Immature natural killer cell (primary cell): ENCODE data around the gene PSME3. TPM values are rescaled to one million over a fixed set of nuclear protein-coding genes. Genes with fewer than 3 reads are reported as not detected.

ENCODE experiments used
- DNase-seq, 3 donors: peaks; one replicate each; pipeline ENCODE4 v3.0.0; 2022; ENCODE audit warnings: mixed read lengths in 1 of 3
- H3K27ac Mint-ChIP-seq, 6 donors: one replicate each; pipeline ENCODE4 v1.8.0; 2020; ENCODE audit warnings: mixed read lengths in 6 of 6, mild to moderate bottlenecking in 5 of 6, inconsistent platforms in 4 of 6, moderate library complexity in 3 of 6
- H3K27me3 Mint-ChIP-seq, 3 donors: one replicate each; pipeline ENCODE4 v1.8.0; 2020 to 2021; ENCODE audit warnings: low read depth in 3 of 3, mild to moderate bottlenecking in 3 of 3, mixed read lengths in 3 of 3, moderate library complexity in 3 of 3, inconsistent platforms in 1 of 3
- H3K36me3 Mint-ChIP-seq, 3 donors: one replicate each; pipeline ENCODE4 v1.8.0; 2020; ENCODE audit warnings: mixed read lengths in 3 of 3, inconsistent platforms in 2 of 3, mild to moderate bottlenecking in 2 of 3
- H3K4me1 Mint-ChIP-seq, 2 donors: one replicate each; pipeline ENCODE4 v1.8.0; 2020; ENCODE audit warnings: inconsistent platforms in 2 of 2, mild to moderate bottlenecking in 2 of 2, mixed read lengths in 2 of 2, moderate library complexity in 1 of 2
- H3K4me3 Mint-ChIP-seq, 5 donors: one replicate each; pipeline ENCODE4 v1.8.0; 2020; ENCODE audit warnings: mild to moderate bottlenecking in 5 of 5, mixed read lengths in 5 of 5, inconsistent platforms in 3 of 5, moderate library complexity in 3 of 5
- H3K9me3 Mint-ChIP-seq, 6 donors: one replicate each; pipeline ENCODE4 v1.8.0; 2020; ENCODE audit warnings: mild to moderate bottlenecking in 6 of 6, mixed read lengths in 6 of 6, inconsistent platforms in 4 of 6, moderate library complexity in 3 of 6
- polyA plus RNA-seq, 3 donors: library from polyadenylated mRNA; unstranded; fragments of 300-500 nt; fragmentation: Illumina TruSeq; gene quantifications; one replicate each; pipeline ENCODE4 v1.2.3, GENCODE V29; 2021

The PSME3 gene
- polyA plus RNA-seq, 3 donors from 2014 or later: 122 to 200 (median 161) TPM

DNA sequence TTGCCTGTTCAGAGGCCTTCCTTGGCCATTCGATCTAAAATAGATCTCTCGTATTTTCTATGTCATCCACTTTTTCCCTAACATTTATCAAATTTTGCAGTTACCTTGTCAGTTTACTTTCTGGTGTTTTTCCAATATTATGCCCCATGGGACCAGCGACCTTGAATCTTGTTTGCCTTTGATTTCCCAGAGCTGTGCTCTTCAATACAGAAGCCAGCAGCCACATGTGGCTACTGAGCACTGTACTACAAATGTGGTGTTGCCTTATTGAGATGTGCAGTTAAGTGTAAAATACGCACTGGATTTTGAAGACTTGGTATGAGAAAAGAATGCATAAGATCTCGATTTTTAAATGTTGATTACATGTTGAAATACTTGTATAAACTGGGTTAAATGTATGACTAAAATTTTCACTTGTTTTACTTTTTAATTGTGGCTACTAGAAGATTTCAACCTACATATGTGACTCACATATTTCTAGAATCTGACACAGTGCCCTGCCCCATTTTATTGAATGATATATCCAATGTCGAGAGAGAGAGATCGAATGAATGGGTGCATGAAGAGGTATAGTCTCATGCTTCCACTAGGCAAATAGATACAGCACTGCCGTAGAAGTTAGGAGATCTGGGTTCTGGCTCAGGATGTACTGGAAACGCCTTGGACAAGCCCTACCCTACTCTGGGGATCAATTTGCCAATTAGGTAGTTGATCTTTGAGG is 824 bp upstream of the PSME3 start:
- peaks cover 0 to 17% (median 10%) of the 10 kb centered on the region in 3 donors for H3K27me3 Mint-ChIP-seq
- peak overlapping the region; percentile 98 to 99 (median 98) for H3K27ac Mint-ChIP-seq
- H3K4me3 Mint-ChIP-seq: peak overlapping the region; percentile 94 to 98 (median 97)
- no peaks in the 10 kb centered on the region for H3K9me3 Mint-ChIP-seq
- H3K4me1 Mint-ChIP-seq: peaks cover 23 to 24% of the 10 kb centered on the region in 2 donors
- H3K36me3 Mint-ChIP-seq: peaks cover 0 to 1% (median 0%) of the 10 kb centered on the region in 3 donors
- DNase-seq: no peak

DNA sequence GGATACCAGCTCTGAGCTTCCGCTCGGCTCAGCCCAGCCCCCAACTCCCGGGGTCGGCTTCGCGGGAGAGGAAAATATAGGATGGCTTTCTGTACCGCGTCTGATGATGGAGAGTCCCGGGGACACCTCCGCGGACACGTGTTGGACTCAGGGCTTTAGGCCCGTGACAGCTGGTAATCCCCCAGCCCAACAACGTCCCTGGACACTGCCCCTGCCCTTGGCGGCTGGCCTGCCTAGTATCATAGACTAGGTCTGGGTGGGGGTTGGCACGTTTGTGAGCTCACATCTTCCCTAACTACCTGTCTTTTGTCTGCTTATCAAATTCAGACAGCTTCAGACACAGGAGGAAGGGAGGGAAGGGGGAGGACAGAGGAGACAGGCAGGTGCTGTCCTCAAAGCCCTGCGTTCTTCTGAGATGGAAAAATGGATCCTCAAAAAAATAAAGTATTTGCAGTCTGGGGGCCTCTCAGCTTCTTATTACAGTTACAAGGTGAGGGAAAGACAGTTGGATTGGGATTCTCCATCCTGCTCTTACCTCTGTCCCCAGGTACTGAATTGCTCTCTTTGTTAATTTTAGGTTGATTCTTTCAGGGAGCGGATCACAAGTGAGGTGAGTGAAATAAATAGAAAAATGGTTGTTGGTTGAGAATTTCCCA is 698 bp downstream of the PSME3 start:
- Mint-ChIP-seq H3K36me3 (peaks cover 7 to 15% (median 8%) of the 10 kb centered on the region in 3 donors), H3K9me3 (no peaks in the 10 kb centered on the region), H3K4me3 (peak overlapping the region; percentile 94 to 98 (median 97)), H3K4me1 (peaks cover 23 to 24% of the 10 kb centered on the region in 2 donors), H3K27me3 (peaks cover 0 to 13% (median 7%) of the 10 kb centered on the region in 3 donors), H3K27ac (peak overlapping the region; percentile 98 to 99 (median 98))
- DNase-seq: no peak

DNA sequence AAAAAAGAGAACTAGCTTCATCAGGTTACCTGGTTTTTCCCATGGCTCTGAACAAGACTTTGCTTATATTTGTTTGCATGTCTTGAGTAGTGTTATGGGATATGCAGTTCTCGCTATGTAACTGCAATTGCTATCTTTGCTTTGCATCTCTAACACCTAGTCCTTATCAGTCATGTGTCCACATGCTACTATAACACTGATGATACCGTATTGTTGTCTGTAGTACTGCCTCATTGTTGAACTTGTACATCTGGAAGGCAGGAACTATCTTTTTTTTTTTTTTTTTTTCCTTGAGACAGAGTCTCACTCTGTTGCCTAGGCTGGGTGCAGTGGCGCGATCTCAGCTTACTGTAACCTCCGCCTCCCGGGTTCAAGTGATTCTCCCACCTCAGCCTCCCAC is 2.5 kb downstream of the PSME3 start:
- H3K27me3 Mint-ChIP-seq: peaks cover 0 to 11% (median 7%) of the 10 kb centered on the region in 3 donors
- peaks cover 14 to 22% (median 15%) of the 10 kb centered on the region in 3 donors for H3K36me3 Mint-ChIP-seq
- no peak overlapping the region for H3K4me3 Mint-ChIP-seq
- no peak overlapping the region for H3K27ac Mint-ChIP-seq
- H3K9me3 Mint-ChIP-seq: no peaks in the 10 kb centered on the region
- H3K4me1 Mint-ChIP-seq: peaks cover 23 to 24% of the 10 kb centered on the region in 2 donors
- DNase-seq: no peak

DNA sequence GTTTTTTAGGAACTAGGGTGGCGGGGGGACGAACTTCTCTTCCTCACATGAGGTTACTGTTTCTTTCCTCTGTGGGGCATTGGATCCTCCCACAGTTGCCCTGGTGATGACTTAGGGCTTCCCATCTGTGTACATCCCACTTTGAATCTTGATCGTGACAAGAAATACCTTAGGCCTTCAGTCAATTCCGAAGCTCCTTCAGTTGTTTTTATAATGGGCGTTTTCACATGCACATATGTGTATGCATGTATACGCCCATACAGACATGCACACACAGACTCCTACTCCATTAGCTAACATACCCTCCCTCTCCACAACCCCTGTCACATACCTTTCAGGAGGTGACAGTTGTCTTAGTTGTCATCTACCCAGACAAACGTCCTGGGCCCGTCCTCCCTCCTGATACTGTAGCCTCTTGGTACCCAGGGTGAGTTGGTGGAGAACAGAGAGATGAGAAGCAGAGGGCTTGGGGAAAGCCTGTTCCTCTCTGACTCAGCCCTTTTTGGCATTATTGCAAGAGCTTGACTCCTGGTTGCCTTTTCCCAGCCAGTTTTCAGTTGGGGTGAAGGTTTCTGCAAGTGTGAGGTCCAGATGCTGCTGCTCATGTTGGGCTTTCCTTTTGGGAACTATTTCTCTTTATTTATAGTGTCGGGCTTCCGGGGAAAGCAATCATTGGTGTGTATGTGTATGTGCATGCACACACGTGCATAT is 8.9 kb downstream of the PSME3 start:
- Mint-ChIP-seq H3K9me3 (no peaks in the 10 kb centered on the region), H3K4me3 (no peak overlapping the region), H3K4me1 (peaks cover 8 to 19% of the 10 kb centered on the region in 2 donors), H3K27me3 (no peaks in the 10 kb centered on the region), H3K27ac (no peak overlapping the region), H3K36me3 (peaks cover 14 to 48% (median 35%) of the 10 kb centered on the region in 3 donors)
- no peak for DNase-seq

DNA sequence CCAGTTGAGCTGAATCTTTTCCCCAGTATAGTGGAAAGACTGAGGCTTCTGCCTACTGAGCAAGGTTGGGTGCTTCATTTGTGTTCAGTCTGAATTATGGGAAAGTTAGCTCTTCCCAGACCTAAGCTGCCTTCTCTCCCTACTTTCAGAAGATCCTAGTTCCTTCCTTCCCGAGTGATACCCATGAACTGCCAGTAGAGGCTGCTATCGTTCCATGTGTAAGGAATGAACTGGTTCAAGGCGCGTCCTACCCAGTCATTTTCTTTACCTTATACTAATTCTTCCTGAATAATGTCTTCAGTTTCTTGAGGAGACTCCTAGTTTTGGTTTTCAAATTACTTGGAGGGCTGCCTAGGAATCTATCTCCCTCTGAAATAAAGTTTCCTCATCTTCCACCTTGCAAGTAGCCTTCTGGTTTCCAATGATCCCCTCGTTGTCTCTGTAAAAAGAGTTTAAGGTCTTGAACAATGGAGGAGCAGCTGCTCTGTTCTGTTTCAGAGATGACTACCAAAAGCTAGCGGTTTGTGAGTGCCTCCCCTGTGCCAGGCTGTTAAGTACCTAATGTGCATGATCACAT is 10.2 kb downstream of the PSME3 start:
- Mint-ChIP-seq H3K27me3 (no peaks in the 10 kb centered on the region), H3K4me1 (peaks cover 8 to 22% of the 10 kb centered on the region in 2 donors), H3K36me3 (peaks cover 8 to 37% (median 31%) of the 10 kb centered on the region in 3 donors), H3K4me3 (no peak overlapping the region), H3K9me3 (no peaks in the 10 kb centered on the region), H3K27ac (no peak overlapping the region)
- DNase-seq: peak in 1 of 3 donors; percentile 12

DNA sequence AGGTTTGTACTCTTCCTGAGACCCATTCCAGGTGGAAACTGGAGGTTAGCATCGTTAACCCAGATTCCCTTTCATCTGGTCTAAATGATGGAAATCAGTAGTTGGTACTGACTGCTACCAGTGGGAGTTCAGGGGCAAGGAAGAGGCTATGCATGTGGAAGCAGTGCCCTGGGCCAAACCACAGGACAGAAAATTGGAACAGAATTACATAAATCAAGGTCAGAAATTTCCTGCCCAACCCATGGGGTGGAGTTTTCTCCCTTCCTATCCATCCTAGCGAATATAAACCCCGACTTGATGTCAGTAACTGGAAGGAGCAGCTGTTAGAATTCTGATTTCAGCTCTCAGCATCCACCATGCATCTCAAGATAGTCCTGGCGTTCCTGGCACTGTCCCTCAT is 11.1 kb downstream of the PSME3 start, which contains the start of gene AOC2:
TSS of gene AOC2 (plus strand) at position 310 of the 400 bp plus-strand sequence. CDS start at position 357, 47 bp downstream.
- peaks cover 8 to 22% of the 10 kb centered on the region in 2 donors for H3K4me1 Mint-ChIP-seq
- H3K4me3 Mint-ChIP-seq: no peak within 1 kb of the TSS
- H3K36me3 Mint-ChIP-seq: peaks cover 3 to 29% (median 23%) of the 10 kb centered on the region in 3 donors
- H3K9me3 Mint-ChIP-seq: no peaks in the 10 kb centered on the region
- peak within 1 kb of the TSS in 3 of 6 donors; percentile 24 to 45 (median 34) for H3K27ac Mint-ChIP-seq
- no peak for DNase-seq
- H3K27me3 Mint-ChIP-seq: no peaks in the 10 kb centered on the region

DNA sequence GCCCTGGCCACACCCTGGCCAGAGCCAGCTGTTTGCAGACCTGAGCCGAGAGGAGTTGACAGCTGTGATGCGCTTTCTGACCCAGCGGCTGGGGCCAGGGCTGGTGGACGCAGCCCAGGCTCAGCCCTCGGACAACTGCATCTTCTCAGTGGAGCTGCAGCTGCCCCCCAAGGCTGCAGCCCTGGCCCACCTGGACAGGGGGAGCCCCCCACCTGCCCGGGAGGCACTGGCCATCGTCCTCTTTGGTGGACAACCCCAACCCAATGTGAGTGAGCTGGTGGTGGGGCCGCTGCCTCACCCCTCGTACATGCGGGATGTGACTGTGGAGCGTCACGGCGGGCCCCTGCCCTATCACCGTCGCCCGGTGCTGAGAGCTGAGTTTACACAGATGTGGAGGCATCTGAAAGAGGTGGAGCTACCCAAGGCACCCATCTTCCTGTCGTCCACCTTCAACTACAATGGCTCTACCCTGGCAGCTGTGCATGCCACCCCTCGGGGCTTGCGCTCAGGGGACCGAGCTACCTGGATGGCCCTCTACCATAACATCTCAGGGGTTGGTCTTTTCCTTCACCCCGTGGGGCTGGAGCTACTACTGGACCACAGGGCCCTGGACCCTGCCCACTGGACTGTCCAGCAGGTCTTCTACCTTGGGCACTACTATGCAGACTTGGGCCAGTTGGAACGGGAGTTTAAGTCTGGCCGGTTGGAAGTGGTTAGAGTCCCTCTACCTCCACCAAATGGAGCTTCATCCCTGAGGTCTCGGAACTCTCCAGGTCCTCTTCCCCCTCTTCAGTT is 11.8 kb downstream of the PSME3 start:
- DNase-seq: no peak
- Mint-ChIP-seq H3K4me3 (no peak overlapping the region), H3K9me3 (no peaks in the 10 kb centered on the region), H3K27ac (peak overlapping the region in 2 of 6 donors; percentile 24 to 45), H3K27me3 (no peaks in the 10 kb centered on the region), H3K4me1 (peaks cover 8 to 22% of the 10 kb centered on the region in 2 donors), H3K36me3 (peaks cover 0 to 26% (median 20%) of the 10 kb centered on the region in 3 donors)

DNA sequence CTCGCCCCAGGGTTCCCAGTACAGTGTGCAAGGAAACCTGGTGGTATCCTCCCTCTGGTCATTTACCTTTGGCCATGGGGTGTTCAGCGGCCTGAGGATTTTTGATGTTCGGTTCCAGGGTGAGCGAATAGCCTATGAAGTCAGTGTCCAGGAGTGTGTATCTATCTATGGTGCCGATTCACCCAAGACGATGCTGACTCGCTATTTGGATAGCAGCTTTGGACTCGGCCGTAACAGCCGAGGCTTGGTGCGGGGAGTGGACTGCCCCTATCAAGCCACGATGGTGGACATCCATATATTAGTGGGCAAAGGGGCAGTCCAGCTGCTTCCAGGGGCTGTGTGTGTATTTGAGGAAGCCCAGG is 12.3 kb downstream of the PSME3 start:
- no peaks in the 10 kb centered on the region for H3K27me3 Mint-ChIP-seq

DNA sequence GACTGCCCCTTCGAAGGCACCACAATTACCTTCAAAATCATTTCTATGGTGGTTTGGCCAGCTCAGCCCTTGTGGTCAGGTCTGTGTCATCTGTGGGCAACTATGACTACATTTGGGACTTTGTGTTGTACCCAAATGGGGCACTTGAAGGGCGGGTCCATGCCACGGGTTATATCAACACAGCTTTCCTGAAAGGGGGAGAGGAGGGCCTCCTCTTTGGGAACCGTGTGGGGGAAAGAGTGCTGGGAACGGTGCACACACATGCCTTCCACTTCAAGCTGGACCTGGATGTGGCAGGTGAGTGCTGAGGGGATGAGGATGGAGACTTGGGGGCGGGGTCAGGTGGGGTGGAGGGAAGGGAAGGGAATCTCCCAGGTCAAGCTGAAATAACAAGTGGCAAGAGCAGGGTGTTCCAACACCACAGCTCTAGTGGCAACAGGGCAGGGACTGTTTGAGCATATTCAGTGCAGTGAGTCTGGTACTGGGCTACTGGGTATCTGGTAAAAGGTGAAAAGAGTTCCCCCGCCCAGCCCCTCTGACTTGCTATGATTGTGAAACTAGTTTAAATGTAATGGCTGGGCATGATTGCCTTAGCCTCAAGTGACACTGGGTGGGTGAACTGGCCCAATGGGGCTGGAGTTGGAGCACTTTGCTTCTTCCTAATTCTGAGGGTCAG is 12.9 kb downstream of the PSME3 start:
- no peak overlapping the region for H3K4me3 Mint-ChIP-seq
- no peaks in the 10 kb centered on the region for H3K27me3 Mint-ChIP-seq
- peaks cover 8 to 22% of the 10 kb centered on the region in 2 donors for H3K4me1 Mint-ChIP-seq
- peak overlapping the region in 3 of 6 donors; percentile 6 to 28 (median 6) for H3K27ac Mint-ChIP-seq
- no peak for DNase-seq
- peaks cover 0 to 26% (median 20%) of the 10 kb centered on the region in 3 donors for H3K36me3 Mint-ChIP-seq
- H3K9me3 Mint-ChIP-seq: no peaks in the 10 kb centered on the region

More for the DNA sequence above, 12.3 kb downstream of the PSME3 start:
- no peak overlapping the region for H3K4me3 Mint-ChIP-seq
- no peak for DNase-seq
- H3K27ac Mint-ChIP-seq: peak overlapping the region in 2 of 6 donors; percentile 24 to 45
- no peaks in the 10 kb centered on the region for H3K9me3 Mint-ChIP-seq
- peaks cover 8 to 22% of the 10 kb centered on the region in 2 donors for H3K4me1 Mint-ChIP-seq
- H3K36me3 Mint-ChIP-seq: peaks cover 0 to 26% (median 20%) of the 10 kb centered on the region in 3 donors

DNA sequence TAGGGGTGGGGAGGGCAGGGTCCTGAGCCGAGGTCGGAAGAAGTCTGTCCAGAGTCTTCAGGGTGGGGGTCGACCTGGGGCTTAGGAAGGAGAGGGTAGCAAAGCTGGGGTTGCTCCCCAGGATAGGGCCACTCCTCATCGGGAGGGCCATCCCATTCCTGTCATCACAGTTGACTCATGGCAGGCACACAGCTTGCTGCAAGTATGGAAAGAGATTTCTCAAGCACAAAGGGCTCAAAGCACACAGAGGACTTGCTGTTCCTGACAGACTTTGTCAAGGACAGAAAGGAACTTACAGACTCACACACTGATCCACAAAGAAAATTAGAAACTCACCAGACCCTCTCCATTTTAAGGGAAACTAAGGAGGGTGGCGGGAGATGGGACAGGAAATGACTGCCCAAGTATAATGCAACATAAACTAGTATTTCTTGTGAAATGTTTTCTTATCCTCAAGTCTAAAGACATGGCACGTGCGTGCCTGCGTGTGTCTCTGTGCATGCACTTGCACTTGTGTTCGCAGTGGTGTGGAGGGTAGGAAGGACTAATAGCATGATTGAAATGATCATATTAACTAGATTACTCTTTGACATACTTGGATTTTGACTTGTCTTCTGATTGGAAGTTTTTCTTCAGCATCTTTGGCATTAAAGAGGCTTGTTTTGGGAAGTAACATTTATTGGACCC is 13.5 kb downstream of the PSME3 start:
- Mint-ChIP-seq H3K4me3 (no peak overlapping the region), H3K27me3 (no peaks in the 10 kb centered on the region)

DNA sequence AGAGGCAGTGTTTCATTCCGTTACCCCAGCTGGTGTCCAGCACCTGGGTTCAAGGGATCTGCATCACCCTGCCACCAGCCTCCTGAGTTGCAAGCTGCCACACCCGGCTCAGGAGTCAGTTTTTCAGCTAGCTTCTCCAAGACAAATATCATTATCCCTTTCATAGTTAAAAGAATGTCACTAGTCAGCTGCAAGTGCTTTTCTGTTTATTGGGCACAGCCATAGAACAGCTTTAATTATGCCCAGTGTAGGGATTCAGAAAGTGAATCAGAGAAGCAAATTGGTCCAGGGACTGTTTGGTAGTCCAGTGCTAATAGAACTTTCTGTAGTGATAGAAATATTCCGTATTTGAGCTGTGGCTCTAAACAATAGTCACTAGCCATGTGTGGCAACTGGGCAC is 14.9 kb downstream of the PSME3 start:
- DNase-seq: no peak
- H3K4me1 Mint-ChIP-seq: peaks cover 8 to 22% of the 10 kb centered on the region in 2 donors
- H3K27ac Mint-ChIP-seq: no peak overlapping the region
- H3K36me3 Mint-ChIP-seq: peaks cover 0 to 13% (median 2%) of the 10 kb centered on the region in 3 donors
- H3K4me3 Mint-ChIP-seq: no peak overlapping the region
- no peaks in the 10 kb centered on the region for H3K9me3 Mint-ChIP-seq
- peaks cover 0 to 2% (median under 1%) of the 10 kb centered on the region in 3 donors for H3K27me3 Mint-ChIP-seq

More for the DNA sequence above, 13.5 kb downstream of the PSME3 start:
- Mint-ChIP-seq H3K4me1 (peaks cover 8 to 22% of the 10 kb centered on the region in 2 donors), H3K36me3 (peaks cover 0 to 22% (median 16%) of the 10 kb centered on the region in 3 donors), H3K27ac (peak overlapping the region in 3 of 6 donors; percentile 6 to 48 (median 43)), H3K9me3 (no peaks in the 10 kb centered on the region)
- DNase-seq: no peak

DNA sequence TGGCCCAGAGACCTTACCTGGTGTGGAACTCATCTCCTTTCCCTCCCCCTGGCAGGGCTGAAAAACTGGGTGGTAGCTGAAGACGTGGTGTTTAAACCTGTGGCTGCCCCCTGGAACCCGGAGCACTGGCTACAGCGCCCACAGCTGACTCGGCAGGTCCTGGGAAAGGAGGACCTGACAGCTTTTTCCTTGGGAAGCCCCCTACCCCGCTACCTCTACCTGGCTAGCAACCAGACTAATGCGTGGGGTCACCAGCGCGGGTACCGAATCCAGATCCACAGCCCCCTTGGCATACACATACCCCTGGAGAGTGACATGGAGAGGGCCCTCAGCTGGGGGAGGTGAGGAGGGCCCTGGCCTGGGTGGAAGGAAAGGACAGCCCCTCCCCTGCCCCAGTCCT is 15.8 kb downstream of the PSME3 start:
- H3K9me3 Mint-ChIP-seq: no peaks in the 10 kb centered on the region

More for the DNA sequence above, 15.8 kb downstream of the PSME3 start:
- Mint-ChIP-seq H3K27me3 (peaks cover 0 to 5% (median 1%) of the 10 kb centered on the region in 3 donors), H3K36me3 (peaks cover 0 to 5% (median 0%) of the 10 kb centered on the region in 3 donors), H3K4me3 (no peak overlapping the region), H3K27ac (no peak overlapping the region), H3K4me1 (peaks cover 8 to 22% of the 10 kb centered on the region in 2 donors)
- no peak for DNase-seq
